Embryonic facial prominence (tissue), 1 donor: ENCODE results near the gene SVEP1.

ENCODE experiments used
- DNase-seq: peaks from one replicate; pipeline ENCODE4 v3.0.0-alpha.2; 2016; ENCODE audit errors: extremely low spot score

SVEP1 gene

GRCh38 chr9:110526426-110526825 lies 53.1 kb downstream of the SVEP1 start:
- DNase-seq: no peak

GRCh38 chr9:110521206-110521605 lies 58.3 kb downstream of the SVEP1 start:
- DNase-seq: no peak

GRCh38 chr9:110520120-110520701 lies 59.3 kb downstream of the SVEP1 start:
- DNase-seq: no peak

GRCh38 chr9:110517483-110517882 lies 62.1 kb downstream of the SVEP1 start:
- no peak for DNase-seq

- DNase-seq: no peak
Observed at GRCh38 chr9:110514897-110515296, 64.6 kb downstream of the SVEP1 start.

GRCh38 chr9:110512817-110513216 lies 66.7 kb downstream of the SVEP1 start:
- no peak for DNase-seq

GRCh38 chr9:110509792-110510191 lies 69.7 kb downstream of the SVEP1 start:
- DNase-seq: no peak

- DNase-seq: no peak
Observed at GRCh38 chr9:110502842-110503241, 76.7 kb downstream of the SVEP1 start.

- DNase-seq: no peak
Observed at GRCh38 chr9:110499608-110500007, 79.9 kb downstream of the SVEP1 start.

GRCh38 chr9:110487196-110487595 lies 92.3 kb downstream of the SVEP1 start:
- DNase-seq: no peak

- no peak for DNase-seq
Observed at GRCh38 chr9:110486218-110486617, 93.3 kb downstream of the SVEP1 start.

- DNase-seq: no peak
Observed at GRCh38 chr9:110479481-110479880, 100.1 kb downstream of the SVEP1 start.

GRCh38 chr9:110476251-110476650 lies 103.3 kb downstream of the SVEP1 start:
- no peak for DNase-seq

GRCh38 chr9:110472111-110472510 lies 107.4 kb downstream of the SVEP1 start:
- no peak for DNase-seq

- no peak for DNase-seq
Observed at GRCh38 chr9:110468950-110469349, 110.6 kb downstream of the SVEP1 start.

GRCh38 chr9:110465190-110465589 lies 114.4 kb downstream of the SVEP1 start:
- DNase-seq: no peak

- DNase-seq: no peak
Observed at GRCh38 chr9:110464321-110464720, 115.2 kb downstream of the SVEP1 start.

- DNase-seq: no peak
Observed at GRCh38 chr9:110463499-110463898, 116.0 kb downstream of the SVEP1 start.

- DNase-seq: no peak
Observed at GRCh38 chr9:110457245-110457644, 122.3 kb downstream of the SVEP1 start.

GRCh38 chr9:110456681-110457080 lies 122.9 kb downstream of the SVEP1 start:
- DNase-seq: no peak

GRCh38 chr9:110455860-110456259 lies 123.7 kb downstream of the SVEP1 start:
- no peak for DNase-seq

GRCh38 chr9:110452227-110452801 lies 127.2 kb downstream of the SVEP1 start:
- DNase-seq: no peak

- no peak for DNase-seq
Observed at GRCh38 chr9:110451726-110452125, 127.8 kb downstream of the SVEP1 start.

GRCh38 chr9:110447476-110447875 lies 132.1 kb downstream of the SVEP1 start:
- DNase-seq: no peak
